ENCODE measurements around the gene RIMS1. TPM values are rescaled to one million over a fixed set of nuclear protein-coding genes. Genes with fewer than 3 reads are reported as not detected.
"Not testable (repeated sequence)": the region's sequence is repeated elsewhere in the genome, so short reads cannot be mapped to it uniquely, and the experiment has no call there.

Gene RIMS1
- total RNA-seq, 4 donors from 2014 or later = 0.13 to 16.8 (median 1.2) TPM

- intact Hi-C loops (cut with DNase I) = no loop called here
- 75 to 78% methylated on average over 4 of the region's 4 CpGs for WGBS, 2 donors
- H3K4me1 ChIP-seq = no peaks in the 10 kb centered on the region
- H3K27ac ChIP-seq = no peak overlapping the region
- peaks cover 0 to 15% (median 13%) of the 10 kb centered on the region in 3 donors for H3K9me3 ChIP-seq
- DNase-seq = no peak
- no peaks in the 10 kb centered on the region for H3K36me3 ChIP-seq
- no peak overlapping the region for H3K4me3 ChIP-seq
- no peak for TF ChIP-seq POLR2A (IDR thresholded peaks at IDR 0.05)
- no peak for TF ChIP-seq CTCF (IDR thresholded peaks at IDR 0.05)
- H3K27me3 ChIP-seq = no peaks in the 10 kb centered on the region
These were observed 116.1 kb downstream of the RIMS1 start for GRCh38 chr6:72002415-72002814.

GRCh38 chr6:72006591-72006990 is 120.2 kb downstream of the RIMS1 start:
- H3K27me3 ChIP-seq; H3K4me3 ChIP-seq; DNase-seq; H3K36me3 ChIP-seq; intact Hi-C loops (cut with DNase I); H3K27ac ChIP-seq; H3K4me1 ChIP-seq: not testable (repeated sequence)
- peaks cover 0 to 16% (median 13%) of the 10 kb centered on the region in 3 donors for H3K9me3 ChIP-seq
- WGBS, 2 donors = 80 to 85% methylated on average over 1 to 4 of the region's 9 CpGs

GRCh38 chr6:72022830-72023229 is 136.5 kb downstream of the RIMS1 start:
- Histone ChIP-seq H3K4me1 (no peaks in the 10 kb centered on the region), H3K27me3 (no peaks in the 10 kb centered on the region), H3K27ac (no peak overlapping the region), H3K4me3 (no peak overlapping the region), H3K9me3 (no peaks in the 10 kb centered on the region), H3K36me3 (no peaks in the 10 kb centered on the region)
- TF ChIP-seq CTCF (IDR thresholded peaks at IDR 0.05) = no peak
- no peak for TF ChIP-seq POLR2A (IDR thresholded peaks at IDR 0.05)
- intact Hi-C loops (cut with DNase I) = no loop called here
- no peak for DNase-seq
- 9 to 17% methylated on average over 1 of the region's 1 CpG for WGBS, 2 donors

GRCh38 chr6:72031471-72031870 is 145.1 kb downstream of the RIMS1 start:
- H3K36me3 ChIP-seq = no peaks in the 10 kb centered on the region
- 30 to 34% methylated on average over 2 of the region's 2 CpGs for WGBS, 2 donors
- H3K4me3 ChIP-seq = no peak overlapping the region
- TF ChIP-seq POLR2A (IDR thresholded peaks at IDR 0.05) (no peak), CTCF (IDR thresholded peaks at IDR 0.05) (no peak)
- H3K9me3 ChIP-seq = no peaks in the 10 kb centered on the region
- intact Hi-C loops (cut with DNase I) = no loop called here
- no peak overlapping the region for H3K27ac ChIP-seq
- no peaks in the 10 kb centered on the region for H3K4me1 ChIP-seq
- no peak for DNase-seq
- H3K27me3 ChIP-seq = no peaks in the 10 kb centered on the region

GRCh38 chr6:72032086-72032485 is 145.7 kb downstream of the RIMS1 start:
- no peaks in the 10 kb centered on the region for H3K4me1 ChIP-seq
- intact Hi-C loops (cut with DNase I) = no loop called here
- 20 to 30% methylated on average over 2 of the region's 2 CpGs for WGBS, 2 donors

More at GRCh38 chr6:72032086-72032485, 145.7 kb downstream of the RIMS1 start:
- Histone ChIP-seq H3K36me3 (no peaks in the 10 kb centered on the region), H3K4me3 (no peak overlapping the region), H3K27ac (no peak overlapping the region), H3K9me3 (no peaks in the 10 kb centered on the region), H3K27me3 (no peaks in the 10 kb centered on the region)
- DNase-seq = no peak
- no peak for TF ChIP-seq CTCF (IDR thresholded peaks at IDR 0.05)
- no peak for TF ChIP-seq POLR2A (IDR thresholded peaks at IDR 0.05)

All from esophagus squamous epithelium (tissue), 5 donors.